HUES6 (cell line): ENCODE measurements around the gene TLE6.
"Not testable (repeated sequence)": the region's sequence is repeated elsewhere in the genome, so short reads cannot be mapped to it uniquely, and the experiment has no call there.

Experiments used
- H3K27ac ChIP-seq: 2 replicates; pipeline ENCODE4 v1.7.0; 2013; ENCODE audit warnings: low read depth, mild to moderate bottlenecking, low read length, inconsistent platforms
- H3K27me3 ChIP-seq: 2 replicates; pipeline ENCODE4 v1.6.1; 2013; ENCODE audit warnings: low read length; ENCODE audit not compliant: control insufficient read depth, insufficient read depth
- H3K36me3 ChIP-seq: 2 replicates; pipeline ENCODE4 v1.6.1; 2013; ENCODE audit warnings: low read length; ENCODE audit not compliant: control insufficient read depth, insufficient read depth
- H3K4me1 ChIP-seq: 2 replicates; pipeline ENCODE4 v1.6.1; 2013; ENCODE audit warnings: low read length; ENCODE audit not compliant: control insufficient read depth, insufficient read depth
- H3K4me3 ChIP-seq: 2 replicates; pipeline ENCODE4 v1.5.1; 2013; ENCODE audit warnings: low read depth, low read length
- H3K9ac ChIP-seq: one replicate; pipeline ENCODE4 v1.6.1; 2013; ENCODE audit warnings: mild to moderate bottlenecking, low read length
- H3K9me3 ChIP-seq: 2 replicates; pipeline ENCODE4 v1.6.1; 2013; ENCODE audit warnings: low read depth, low read length; ENCODE audit not compliant: control insufficient read depth, insufficient read depth

The TLE6 gene

GRCh38 chr19:3004522-3004921 lies 27.2 kb downstream of the TLE6 start:
- Histone ChIP-seq H3K27me3 (peaks cover 17% of the 10 kb centered on the region; the same call in 1 of the 2 replicates), H3K27ac (no peak overlapping the region), H3K4me3 (no peak overlapping the region), H3K9ac (no peak overlapping the region), H3K4me1 (0 out of 2 replicates have a peak, but pooled peaks cover 5% of the 10 kb centered on the region), H3K9me3 (no peaks in the 10 kb centered on the region), H3K36me3 (no peaks in the 10 kb centered on the region)

GRCh38 chr19:3005345-3005744 lies 28.0 kb downstream of the TLE6 start:
- no peak overlapping the region for H3K4me3 ChIP-seq
- peaks cover 18% of the 10 kb centered on the region; the same call in 1 of the 2 replicates for H3K27me3 ChIP-seq
- H3K9me3 ChIP-seq = no peaks in the 10 kb centered on the region
- H3K27ac ChIP-seq = no peak overlapping the region
- H3K9ac ChIP-seq = no peak overlapping the region
- 0 out of 2 replicates have a peak, but pooled peaks cover 5% of the 10 kb centered on the region for H3K4me1 ChIP-seq
- no peaks in the 10 kb centered on the region for H3K36me3 ChIP-seq

GRCh38 chr19:3006075-3006767 lies 28.9 kb downstream of the TLE6 start:
- 0 out of 2 replicates have a peak, but pooled peaks cover 5% of the 10 kb centered on the region for H3K4me1 ChIP-seq
- no peaks in the 10 kb centered on the region for H3K36me3 ChIP-seq
- H3K9me3 ChIP-seq = no peaks in the 10 kb centered on the region
- peaks cover 18% of the 10 kb centered on the region; the same call in 1 of the 2 replicates for H3K27me3 ChIP-seq
- no peak overlapping the region for H3K9ac ChIP-seq
- H3K4me3 ChIP-seq = no peak overlapping the region
- no peak overlapping the region for H3K27ac ChIP-seq

- H3K4me1 ChIP-seq = peaks cover 12% of the 10 kb centered on the region; the same call in 1 of the 2 replicates
- H3K36me3 ChIP-seq = no peaks in the 10 kb centered on the region
- no peaks in the 10 kb centered on the region for H3K9me3 ChIP-seq
- no peak overlapping the region for H3K9ac ChIP-seq
- no peak overlapping the region for H3K27ac ChIP-seq
- H3K4me3 ChIP-seq = no peak overlapping the region
- H3K27me3 ChIP-seq = peaks cover 26% of the 10 kb centered on the region; the same call in 1 of the 2 replicates
Observed at GRCh38 chr19:3007975-3008374, 30.6 kb downstream of the TLE6 start.

GRCh38 chr19:3008994-3009393 lies 31.6 kb downstream of the TLE6 start:
- Histone ChIP-seq H3K4me3 (no peak overlapping the region), H3K9ac (no peak overlapping the region), H3K9me3 (no peaks in the 10 kb centered on the region), H3K27ac (no peak overlapping the region), H3K36me3 (no peaks in the 10 kb centered on the region), H3K4me1 (peaks cover 14% of the 10 kb centered on the region; the same call in 1 of the 2 replicates), H3K27me3 (peaks cover 26% of the 10 kb centered on the region; the same call in 1 of the 2 replicates)

GRCh38 chr19:3010871-3011270 lies 33.5 kb downstream of the TLE6 start:
- Histone ChIP-seq H3K27ac (no peak overlapping the region), H3K9me3 (no peaks in the 10 kb centered on the region), H3K36me3 (no peaks in the 10 kb centered on the region), H3K4me1 (peaks cover 9% of the 10 kb centered on the region; the same call in 1 of the 2 replicates), H3K9ac (no peak overlapping the region), H3K4me3 (no peak overlapping the region), H3K27me3 (peaks cover 13% of the 10 kb centered on the region; the same call in 1 of the 2 replicates)

- peaks cover 13% of the 10 kb centered on the region; the same call in 1 of the 2 replicates for H3K27me3 ChIP-seq
Observed at GRCh38 chr19:3012059-3012458, 34.7 kb downstream of the TLE6 start.

GRCh38 chr19:3012621-3013262 lies 35.4 kb downstream of the TLE6 start:
- Histone ChIP-seq H3K9me3 (no peaks in the 10 kb centered on the region), H3K27ac (no peak overlapping the region), H3K4me1 (peaks cover 9% of the 10 kb centered on the region; the same call in 1 of the 2 replicates), H3K36me3 (no peaks in the 10 kb centered on the region), H3K27me3 (peaks cover 13% of the 10 kb centered on the region; the same call in 1 of the 2 replicates), H3K4me3 (no peak overlapping the region), H3K9ac (no peak overlapping the region)

More at GRCh38 chr19:3012059-3012458, 34.7 kb downstream of the TLE6 start:
- H3K4me3 ChIP-seq, H3K9me3 ChIP-seq, H3K27ac ChIP-seq, H3K9ac ChIP-seq, H3K4me1 ChIP-seq, H3K36me3 ChIP-seq: not testable (repeated sequence)

- Histone ChIP-seq H3K4me1 (peaks cover 9% of the 10 kb centered on the region; the same call in 1 of the 2 replicates), H3K4me3 (no peak overlapping the region), H3K27ac (no peak overlapping the region), H3K36me3 (no peaks in the 10 kb centered on the region), H3K9me3 (no peaks in the 10 kb centered on the region), H3K9ac (no peak overlapping the region), H3K27me3 (peaks cover 13% of the 10 kb centered on the region; the same call in 1 of the 2 replicates)
Observed at GRCh38 chr19:3013263-3013725, 35.9 kb downstream of the TLE6 start.

- H3K27ac ChIP-seq = no peak overlapping the region
- no peak overlapping the region for H3K4me3 ChIP-seq
- no peaks in the 10 kb centered on the region for H3K9me3 ChIP-seq
- H3K36me3 ChIP-seq = no peaks in the 10 kb centered on the region
- H3K9ac ChIP-seq = no peak overlapping the region
- H3K27me3 ChIP-seq = peaks cover 13% of the 10 kb centered on the region; the same call in 1 of the 2 replicates
- H3K4me1 ChIP-seq = peaks cover 9% of the 10 kb centered on the region; the same call in 1 of the 2 replicates
Observed at GRCh38 chr19:3014135-3014534, 36.8 kb downstream of the TLE6 start.
